Muscle of back (tissue), 13 donors: ENCODE data around the gene OR2AT4. TPM values are rescaled to one million over a fixed set of nuclear protein-coding genes. Genes with fewer than 3 reads are reported as not detected.
"Not testable (repeated sequence)": the region's sequence is repeated elsewhere in the genome, so short reads cannot be mapped to it uniquely, and the experiment has no call there.

ENCODE experiments used
- DNase-seq, 3 donors: peaks; one replicate each; pipeline versions ENCODE4 v3.0.0 to v3.0.0-alpha.2; 2013
- long read RNA-seq, 9 donors: transcript quantifications; one replicate each; lab custom pipeline, GENCODE V29; 2026
- polyA plus RNA-seq, 10 donors: library from polyadenylated mRNA; unstranded; fragments of 120-200 nt; gene quantifications; one replicate each; pipeline ENCODE4 v1.2.1, GENCODE V29; 2013; ENCODE audit not compliant: insufficient read length in 10 of 10

The OR2AT4 gene
- polyA plus RNA-seq, result under 1 TPM in 9 of 10 donors, not detected in 1; 0.01 to 0.10 (median 0.07) TPM
- long read RNA-seq, donor 1, result 0 reads
- long read RNA-seq, donor 2, result 0 reads
- long read RNA-seq, donor 3, result 0 reads
- long read RNA-seq, donor 4, result 0 reads
- long read RNA-seq, donor 5, result 0 reads
- long read RNA-seq, donor 6, result 0 reads
- long read RNA-seq, donor 7, result 0 reads
- long read RNA-seq, donor 8, result 0 reads
- long read RNA-seq, donor 9, result 0 reads

DNA sequence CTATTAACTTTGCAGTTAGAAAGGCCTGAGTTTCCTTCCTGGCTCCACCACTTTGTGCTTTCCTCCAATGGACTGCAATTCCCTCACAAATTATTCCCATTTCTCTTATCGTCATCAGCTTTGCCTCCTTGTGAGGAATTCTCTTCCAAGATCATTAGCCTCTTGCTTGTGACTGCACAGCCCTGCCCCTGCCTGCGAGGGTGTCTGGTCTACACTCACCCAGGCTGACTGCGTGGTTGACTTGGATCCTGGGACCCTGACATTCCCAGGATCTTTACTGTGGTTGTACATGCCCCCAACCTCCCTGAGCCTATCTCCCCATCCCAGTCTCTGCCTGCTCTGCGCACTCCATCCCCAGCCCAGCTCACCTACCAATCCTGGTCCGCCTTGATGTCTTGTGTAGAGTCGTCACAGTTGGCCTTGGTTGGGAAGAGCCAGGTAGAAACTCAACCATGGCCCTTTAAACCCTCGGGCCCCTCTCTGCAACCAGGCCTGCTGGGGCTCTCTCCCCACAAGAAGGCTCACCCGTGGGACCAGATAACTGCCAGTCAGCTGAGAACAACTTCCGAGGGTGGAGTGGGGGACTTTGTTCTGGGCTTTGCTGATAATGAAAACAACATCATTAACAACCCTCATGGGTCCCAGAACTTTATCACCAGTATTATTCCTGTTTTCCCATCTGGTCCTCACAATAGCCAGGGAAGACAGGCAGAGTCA is at the start of gene OR2AT4:
Gene OR2AT4 (minus strand): TSS at position 421 of the 717 bp plus-strand sequence.
- DNase-seq, result no peak

DNA sequence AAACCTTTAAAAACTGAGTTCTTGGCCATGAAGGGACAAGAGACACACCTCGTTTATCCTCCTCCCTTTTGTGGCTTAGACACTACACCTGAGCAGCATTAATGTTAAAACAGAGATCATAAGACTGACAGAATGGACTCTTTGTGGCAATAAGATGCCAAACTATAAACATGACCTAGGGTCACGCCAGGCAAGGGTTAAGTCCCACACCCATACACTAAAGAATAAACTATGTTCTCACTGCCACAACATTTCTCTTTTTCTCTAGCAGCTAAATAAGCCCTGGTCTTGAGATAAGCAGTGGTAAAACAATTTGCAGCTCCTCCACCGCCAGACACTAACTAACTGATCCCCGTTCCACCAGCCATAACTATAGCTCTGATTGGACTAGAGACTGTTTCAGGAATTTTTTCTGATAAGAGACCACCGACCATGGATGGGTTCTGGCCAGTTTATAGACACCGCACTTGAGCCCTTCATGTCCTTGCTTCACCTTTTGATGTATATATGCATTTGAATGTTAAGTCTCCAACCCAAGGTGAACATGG is 49.4 kb upstream of the OR2AT4 start:
- DNase-seq, result no peak

DNA sequence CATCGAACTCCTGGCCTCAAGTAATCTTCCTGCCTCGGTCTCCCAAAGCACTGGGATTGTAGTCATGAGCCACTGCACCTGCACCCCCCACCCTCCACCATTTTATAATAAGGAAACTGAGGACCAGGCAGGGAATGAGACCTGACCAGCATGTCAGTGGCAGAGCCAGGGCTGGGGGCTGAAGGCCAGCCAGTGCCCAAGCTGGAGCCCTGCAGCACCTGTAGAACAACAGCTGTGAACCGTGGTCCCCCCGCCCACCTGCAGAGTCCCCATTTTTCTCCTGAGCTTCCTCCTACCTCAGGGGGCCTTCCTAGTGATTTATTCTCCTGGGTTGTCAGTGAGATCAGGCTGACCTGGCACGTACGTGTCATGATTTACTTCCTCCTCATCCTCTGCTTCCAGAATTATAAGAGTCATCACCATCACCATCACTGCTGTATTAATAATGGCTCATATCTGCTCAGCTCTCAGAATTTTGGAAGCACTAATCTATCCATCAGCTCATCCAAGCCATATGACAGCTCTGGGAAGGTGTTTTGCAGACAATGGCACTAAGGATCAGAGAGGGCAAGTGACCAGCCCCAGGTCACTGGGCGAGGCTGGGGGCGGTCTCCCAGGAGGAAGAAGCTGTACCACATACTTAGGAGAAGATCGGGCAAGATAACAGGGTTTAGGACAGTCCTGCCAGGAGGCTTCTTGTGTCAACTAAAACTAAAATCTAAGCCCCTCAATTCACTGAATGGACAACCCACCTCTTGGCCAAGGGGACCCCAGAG is 48.7 kb upstream of the OR2AT4 start:
- DNase-seq, result no peak

DNA sequence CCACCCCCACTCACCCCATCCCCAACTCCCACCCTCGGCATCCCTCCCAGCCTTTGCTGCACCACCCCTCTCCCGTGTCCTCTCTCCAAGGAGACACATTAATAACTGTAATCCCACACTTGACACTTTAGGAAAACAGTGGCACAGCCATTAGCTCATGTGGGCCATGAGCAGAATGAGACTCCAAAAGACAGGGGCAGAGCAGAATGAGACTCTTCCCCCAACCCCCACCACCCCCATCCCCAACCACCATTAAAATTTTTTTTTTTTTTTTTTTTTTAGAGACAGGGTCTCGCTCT is 48.0 kb upstream of the OR2AT4 start:
- DNase-seq, result no peak

DNA sequence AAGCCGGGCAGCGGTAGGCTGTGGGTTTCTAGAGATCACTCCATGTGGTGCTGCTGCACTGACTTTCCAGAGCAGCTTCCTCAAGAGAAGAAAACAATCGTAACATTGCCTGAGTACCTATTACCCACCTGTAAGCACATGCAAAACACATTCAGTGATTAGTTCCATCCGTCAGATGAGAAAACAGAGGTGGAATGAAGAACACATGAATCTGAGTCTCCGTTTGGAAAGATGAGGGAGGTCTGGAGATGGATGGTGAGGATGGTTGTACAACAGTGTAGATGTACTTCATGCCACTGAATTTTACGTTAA is 46.7 kb upstream of the OR2AT4 start:
- DNase-seq, result no peak

DNA sequence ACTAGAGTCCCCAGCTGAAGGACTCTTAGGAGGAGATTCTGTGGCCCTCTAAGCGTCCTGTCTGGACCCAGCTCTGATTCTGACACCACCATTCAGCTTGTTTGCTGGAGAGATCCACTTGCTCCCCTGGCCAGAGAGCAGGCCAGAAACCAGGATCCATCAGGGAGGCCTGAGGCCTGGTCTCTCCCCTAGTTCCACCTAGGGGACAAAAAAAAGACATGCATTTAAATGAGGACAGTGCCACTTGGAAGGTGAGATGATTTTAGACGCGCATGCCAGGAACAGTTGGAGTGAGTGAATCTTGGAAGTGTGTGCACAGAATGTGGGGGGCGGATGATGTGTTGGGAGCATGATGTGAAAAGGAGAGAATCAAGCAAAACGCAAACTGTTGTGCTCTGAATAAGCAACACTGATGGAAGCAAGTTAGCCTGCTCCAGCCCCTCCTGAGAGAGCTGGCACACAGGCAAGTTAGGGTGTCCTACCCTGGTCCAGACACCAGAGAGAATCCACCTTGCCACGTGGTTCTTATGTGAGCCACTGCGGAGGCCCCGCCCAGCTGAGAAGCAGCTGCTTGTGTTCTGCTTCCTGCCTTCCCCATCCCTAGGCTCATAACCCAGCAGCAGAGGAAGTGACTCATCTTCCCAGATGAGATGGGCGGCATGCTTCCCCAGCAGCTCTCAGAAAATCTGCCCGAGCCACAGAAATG is 46.2 kb upstream of the OR2AT4 start:
- DNase-seq, result peak; percentile 67 to 86 (median 83)

DNA sequence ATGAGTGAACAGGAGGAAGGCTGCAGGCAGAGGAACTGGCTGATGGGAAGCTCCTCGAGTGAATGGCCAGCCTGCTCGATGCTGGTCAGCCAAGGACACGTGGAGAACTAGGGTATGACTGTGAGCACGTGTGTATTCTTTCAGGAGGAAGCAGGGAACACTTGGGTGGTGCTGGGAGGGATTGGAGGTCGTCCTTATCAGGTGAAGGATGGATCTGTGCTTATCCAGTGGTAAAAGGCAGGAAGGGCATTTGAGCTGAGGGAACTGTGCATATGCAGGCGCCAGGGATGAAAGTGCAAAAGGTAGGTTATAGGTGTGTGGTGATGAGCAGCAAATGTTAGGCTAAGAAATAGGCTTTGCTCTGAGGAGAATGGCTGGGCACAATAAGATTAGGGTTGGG is 44.5 kb upstream of the OR2AT4 start:
- no peak for DNase-seq

DNA sequence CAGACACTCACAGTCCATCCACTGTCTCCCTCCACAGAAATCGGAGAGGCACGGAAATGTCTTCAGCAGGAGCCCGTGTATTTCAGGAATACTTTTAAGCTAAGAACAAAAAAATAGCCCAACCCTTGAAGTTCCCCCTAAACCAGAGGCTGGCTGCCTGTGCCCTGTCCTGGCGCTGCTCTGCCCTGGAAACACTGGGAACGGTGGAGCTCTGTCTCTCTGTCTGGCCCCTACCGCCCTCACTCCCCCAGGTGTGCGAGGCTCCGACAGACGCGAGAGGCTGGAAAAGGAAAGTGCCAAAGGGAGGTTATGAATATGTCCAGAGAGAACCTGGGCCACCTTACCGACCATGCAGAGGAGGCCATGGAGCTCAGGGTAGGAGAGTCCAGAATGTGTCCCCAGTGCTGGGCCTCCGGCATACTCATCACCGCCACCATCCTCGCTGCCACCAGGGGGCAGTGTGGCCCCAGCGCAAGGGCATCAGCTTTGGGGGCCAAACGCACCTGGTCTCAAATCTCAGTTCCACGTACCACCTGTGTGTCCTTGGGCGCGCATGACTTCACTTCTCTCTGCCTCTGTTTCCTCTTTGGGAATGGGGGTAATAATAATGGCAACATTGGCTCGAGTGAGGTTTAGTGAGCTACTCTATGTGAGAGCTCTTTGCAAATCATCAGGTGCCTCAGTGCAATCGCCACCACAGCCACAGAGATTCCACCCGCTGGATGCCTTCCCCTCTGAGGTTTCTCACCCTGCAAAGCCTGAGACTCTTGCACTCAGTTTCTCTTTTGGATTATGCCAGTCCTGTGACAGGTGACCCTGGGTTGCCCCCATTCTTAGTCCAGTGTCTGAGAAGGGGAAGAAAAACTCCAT is 43.8 kb upstream of the OR2AT4 start:
- DNase-seq, result peak in 2 of 3 donors; percentile 63 to 73

DNA sequence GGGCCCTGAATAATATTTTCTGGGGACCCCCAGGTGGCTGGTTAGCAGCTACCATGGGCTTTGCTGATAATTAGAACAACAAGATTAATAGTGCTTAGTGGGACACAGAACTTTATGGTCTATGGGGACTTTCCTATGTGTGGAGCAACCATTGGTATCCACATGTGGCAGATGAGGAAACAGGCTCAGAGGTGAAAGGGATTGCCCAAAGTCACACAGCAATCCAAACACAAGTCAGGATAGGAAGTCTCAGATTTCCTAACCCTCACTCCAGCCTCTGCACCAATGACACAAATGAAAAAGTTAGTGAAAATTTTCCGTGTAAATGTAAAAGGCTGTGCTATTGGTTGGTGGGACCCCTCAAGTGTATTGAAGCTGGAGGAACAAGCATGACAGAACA is 39.0 kb upstream of the OR2AT4 start:
- no peak for DNase-seq

DNA sequence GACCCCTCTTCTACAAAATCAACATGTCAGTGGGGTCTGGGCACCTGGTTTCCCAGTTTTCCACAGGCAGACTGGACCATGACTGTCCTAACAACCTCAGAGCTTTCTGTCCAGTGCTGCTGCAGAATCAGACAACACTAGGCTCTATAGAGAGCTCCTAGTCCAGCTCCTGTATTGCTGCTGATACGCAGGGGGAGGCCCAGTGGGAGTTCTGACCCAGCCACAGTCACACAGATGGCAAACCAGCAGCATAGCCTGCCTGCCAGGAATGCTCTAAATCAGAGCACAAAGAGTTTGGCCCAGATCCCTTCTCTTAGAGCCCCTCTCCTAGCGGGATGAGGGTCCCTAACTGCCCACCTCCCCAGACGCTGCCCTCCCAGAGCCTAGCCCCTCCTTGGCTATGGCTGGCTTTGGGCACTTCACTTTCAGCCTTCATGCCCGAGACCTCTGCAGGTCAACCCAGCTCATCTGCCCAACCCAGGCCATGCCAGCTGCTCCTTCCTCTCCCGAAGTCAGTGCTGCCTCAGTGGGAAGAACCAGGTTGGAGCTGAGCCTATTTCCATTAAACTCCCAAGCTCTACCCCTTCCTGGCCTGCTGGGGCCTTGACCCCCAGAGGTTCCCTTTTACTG is 38.5 kb upstream of the OR2AT4 start:
- DNase-seq, result no peak

DNA sequence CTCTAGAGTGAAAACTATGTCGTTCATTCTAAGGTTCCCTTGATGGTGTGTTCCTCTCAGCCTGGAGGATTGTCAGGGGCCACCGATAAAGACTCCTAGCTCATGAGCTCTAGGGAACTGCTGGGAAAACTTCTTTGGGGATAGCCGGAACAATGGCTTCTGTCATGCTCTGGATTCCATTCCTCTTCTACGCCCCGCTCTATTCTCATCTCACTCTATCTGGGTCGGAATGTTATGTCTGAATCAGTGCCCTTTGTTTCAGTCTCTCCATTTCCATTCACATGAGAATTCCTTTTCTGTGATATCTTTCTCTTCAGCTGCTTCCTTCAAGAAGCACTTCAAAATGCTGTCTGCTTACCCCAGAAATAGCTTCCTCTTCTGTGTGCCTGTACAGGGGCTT is 37.3 kb upstream of the OR2AT4 start:
- DNase-seq, result no peak

DNA sequence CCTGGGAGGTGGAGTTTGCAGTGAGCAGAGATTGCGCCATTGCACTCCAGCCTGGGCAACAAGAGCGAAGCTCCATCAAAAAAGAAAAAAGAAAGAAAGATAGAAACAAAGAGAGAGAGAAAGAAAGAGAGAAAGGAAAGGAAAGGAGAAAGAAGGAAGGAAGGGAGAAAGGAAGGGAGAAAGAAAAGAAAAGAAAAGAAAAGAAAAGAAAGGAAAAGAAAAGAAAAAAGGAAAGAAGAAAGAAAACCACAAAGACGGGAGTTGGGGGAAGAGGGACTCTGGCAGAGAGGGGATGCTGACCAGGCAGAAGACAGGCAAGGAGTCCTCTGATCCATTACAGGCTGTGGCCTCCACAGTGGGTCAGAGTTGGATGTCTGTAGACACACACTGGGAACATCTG is 35.4 kb upstream of the OR2AT4 start:
- no peak for DNase-seq

DNA sequence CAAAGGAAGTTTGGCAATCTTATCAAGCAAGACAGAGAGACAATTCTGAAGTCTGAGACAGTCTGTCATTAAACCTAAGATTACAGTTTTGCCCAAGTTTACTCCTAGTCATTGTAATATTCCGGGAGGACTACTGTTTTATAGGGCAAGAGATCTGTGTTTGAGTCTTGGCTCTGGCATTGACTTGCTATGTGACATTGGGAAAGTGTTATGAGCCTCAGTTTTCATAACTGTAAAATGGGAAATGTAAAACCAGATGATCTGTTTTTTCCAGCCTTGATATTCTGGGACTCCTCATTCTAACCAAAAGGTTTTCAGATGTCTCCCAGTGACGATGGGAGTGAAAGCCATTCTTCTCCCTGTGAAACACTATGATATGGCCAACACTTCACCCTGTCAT is 29.9 kb upstream of the OR2AT4 start:
- DNase-seq, result no peak

DNA sequence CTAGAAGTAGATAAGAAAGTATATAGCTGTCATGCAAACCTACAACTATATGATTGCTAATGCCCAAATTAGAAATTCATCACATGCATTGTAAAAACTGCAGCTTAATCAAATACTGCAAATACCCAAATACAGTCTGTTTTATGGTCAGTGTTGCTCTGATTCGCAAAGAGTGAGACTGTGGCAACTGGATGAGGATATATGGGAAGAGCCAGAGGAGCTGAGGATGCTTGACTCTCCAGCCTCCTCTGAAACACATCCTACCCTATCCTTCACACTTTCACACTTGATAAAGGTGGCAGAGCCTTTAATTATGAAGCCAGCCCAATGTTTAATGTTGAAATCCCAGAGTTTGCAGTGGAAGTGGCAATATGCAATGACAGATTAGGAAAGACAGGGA is 21.9 kb upstream of the OR2AT4 start:
- no peak for DNase-seq

DNA sequence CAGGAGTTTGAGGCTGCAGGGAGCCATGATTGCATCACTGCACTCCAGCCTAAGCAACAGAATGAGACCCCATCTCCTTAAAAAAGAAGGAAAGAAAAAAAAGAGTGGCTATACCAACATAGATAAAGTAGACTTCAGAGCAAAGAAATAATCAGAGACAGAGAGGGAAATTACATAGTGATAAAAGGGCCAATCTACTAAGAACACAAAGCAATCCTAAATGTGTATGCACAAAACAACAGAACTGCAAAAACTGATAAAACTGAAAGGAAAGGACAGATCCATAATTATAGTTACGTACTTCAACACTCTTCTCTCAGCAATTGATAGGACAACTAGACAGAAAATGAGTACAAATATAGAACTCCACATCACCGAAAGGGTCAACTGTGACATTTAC is 17.8 kb upstream of the OR2AT4 start:
- DNase-seq, result no peak

DNA sequence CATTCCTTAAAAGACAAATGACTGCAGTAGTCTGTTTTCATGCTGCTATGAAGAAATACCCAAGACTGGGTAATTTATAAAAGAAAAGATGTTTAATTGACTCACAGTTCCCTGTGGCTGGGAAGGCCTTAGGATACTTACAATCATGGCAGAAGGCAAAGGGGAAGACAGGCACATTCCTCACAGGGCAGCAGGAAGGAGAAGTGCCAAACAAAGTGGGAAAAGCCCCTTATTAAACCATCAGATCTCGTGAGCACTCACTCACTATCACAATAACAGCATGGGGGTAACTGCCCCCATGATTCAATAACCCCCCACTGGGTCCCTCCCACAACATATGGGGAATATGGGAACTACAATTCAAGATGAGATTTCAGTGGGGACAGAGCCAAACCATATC is 16.4 kb upstream of the OR2AT4 start:
- no peak for DNase-seq

DNA sequence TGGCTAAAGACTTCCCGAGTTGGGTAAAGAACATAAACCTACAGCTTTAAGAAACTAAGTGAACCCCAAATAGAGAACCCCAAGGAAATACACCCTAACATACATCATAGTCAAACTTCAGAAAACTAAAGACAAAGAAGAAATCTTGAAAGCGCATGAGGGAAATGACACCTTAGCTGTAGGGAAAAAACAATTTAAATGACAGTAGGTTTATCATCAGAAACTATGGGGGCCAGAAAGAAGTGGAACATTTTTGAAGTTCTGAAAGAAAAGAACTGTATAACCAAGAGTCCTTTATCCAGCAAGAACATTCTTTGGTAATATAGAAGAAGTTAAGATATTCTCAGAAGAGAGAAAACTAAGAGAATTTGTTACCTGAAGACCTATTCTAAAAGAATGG is 15.5 kb upstream of the OR2AT4 start:
- no peak for DNase-seq

DNA sequence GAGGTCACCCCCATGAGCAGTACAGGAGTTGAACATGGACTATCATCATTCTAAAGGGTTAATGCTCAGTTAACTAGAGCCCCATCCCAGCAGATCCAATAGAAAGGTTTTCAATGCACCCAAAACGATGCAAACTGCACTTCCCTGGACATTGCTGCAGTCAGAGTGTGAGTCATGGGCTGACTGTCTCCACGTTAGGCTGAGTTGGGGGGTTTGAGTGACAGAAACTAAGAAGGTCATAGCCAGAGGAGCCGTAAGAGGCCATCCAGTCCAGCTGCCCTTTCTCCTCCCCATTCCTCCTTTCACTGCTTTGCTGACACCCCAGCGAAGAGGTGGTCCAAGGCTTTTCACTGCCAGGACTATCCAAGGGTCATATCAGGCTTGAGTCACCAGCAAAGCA is 10.5 kb upstream of the OR2AT4 start:
- no peak for DNase-seq

DNA sequence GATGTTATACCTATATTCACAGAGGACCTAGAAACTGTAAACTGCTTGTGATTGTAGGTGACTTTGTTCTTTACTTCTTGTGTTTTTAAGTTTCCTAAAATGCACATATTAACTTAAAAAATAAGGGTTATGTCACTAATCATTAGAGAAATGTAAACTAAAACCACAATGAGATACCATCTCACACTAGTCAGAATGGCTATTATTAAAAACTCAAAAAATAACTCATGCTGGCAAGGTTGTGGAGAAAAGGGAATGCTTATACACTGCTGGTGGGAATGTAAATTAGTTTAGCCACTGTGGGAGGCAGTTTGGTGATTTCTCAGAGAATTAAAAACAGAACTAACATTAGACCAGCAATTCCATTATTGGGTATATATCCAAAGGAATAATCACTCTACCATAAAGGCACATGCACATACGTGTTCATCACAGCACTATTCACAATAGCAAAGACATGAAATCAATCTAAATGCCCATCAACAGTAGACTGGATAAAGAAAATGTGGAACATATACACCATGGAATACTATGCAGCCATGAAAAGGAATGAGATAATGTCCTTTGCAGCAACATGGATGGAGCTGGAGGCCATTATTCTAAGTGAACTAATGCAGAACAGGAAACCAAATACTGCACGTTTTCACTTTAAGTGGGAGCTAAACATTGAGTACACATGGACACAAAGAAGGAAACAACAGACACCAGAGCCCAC is 9.4 kb upstream of the OR2AT4 start:
- not testable (repeated sequence) for DNase-seq

DNA sequence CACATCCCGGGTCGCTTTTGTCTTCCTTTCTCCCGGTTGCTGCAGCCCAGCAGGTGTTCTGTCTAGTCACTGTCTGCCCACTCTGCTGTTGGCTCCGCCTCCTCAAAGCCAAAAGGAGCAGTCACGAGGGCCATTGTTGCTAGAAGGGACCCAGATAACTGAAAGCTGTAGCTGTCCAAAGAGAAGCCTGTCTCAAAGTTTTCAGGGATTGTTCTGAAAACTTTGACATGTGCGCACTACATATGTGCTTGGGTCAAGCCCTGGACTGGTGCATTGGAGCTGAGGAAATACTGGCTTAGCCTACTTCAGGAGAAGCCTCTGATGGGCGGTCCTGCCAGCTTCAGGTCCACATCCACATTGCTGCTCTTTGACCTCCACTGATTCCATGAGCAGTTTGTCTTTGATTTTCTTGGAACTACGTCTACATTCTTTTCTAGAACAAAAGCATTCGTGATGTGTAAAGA is 8.8 kb upstream of the OR2AT4 start:
- DNase-seq, result no peak
